Adrenal gland (tissue), 5 donors: ENCODE results near the gene RGSL1.

Experiments used
- POLR2A ChIP-seq, 2 donors: fragments of 450-650 bp; IDR thresholded peaks; one replicate each; pipeline ENCODE4 v1.6.1; 2017; ENCODE audit warnings: antibody characterized with exemption in 2 of 2, mild to moderate bottlenecking in 2 of 2, moderate library complexity in 1 of 2
- TF ChIP-seq, protein P1 (sequence below), 6 experiments: fragments of 450-650 bp in 4 of 6; fragments of 200-600 bp in 2 of 6; sonication (generic) in 1 of 6; IDR thresholded peaks; 1 replicate in 5 of 6; 2 replicates in 1 of 6; pipeline versions ENCODE4 v1.5.1 to v1.8.0; 2016 to 2021; ENCODE audit warnings: antibody characterized with exemption in 6 of 6, mild to moderate bottlenecking in 2 of 6, moderate library complexity in 1 of 6
- donor health status: DM: no; HTN: no; CAD: no.

DNA sequence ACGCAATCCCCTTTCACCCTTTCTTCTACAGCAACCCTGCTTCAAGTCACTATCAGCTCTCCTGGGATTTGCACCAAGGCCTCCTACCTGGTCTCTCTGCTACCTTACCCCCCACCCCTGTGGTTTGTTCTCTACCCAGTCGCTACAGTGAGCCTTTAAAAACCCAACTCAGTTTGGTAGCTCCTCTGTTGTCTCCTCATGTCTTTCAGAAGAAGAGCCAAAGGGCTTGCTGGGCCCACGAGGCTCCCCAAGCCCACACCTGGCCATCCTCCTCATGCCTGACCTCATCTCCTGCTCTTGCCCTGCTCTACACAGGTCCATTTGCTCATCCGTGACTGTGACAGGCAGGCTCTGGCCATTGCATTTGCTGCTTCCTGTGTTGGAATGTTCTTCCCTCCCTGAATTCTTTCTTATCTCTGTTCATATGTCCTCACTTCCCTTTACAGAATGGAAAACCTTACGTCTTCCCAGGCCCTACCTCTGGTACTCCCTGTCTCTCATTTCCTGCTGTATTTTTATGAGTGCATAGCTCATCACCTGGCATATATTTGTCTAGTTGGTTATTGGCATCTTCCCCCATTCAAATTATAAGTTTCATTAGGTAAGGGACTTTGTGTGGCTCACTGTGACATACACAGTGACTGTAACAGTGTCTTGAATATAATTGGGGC is 150.9 kb downstream of the RGSL1 start:
- TF ChIP-seq, protein P1, sequence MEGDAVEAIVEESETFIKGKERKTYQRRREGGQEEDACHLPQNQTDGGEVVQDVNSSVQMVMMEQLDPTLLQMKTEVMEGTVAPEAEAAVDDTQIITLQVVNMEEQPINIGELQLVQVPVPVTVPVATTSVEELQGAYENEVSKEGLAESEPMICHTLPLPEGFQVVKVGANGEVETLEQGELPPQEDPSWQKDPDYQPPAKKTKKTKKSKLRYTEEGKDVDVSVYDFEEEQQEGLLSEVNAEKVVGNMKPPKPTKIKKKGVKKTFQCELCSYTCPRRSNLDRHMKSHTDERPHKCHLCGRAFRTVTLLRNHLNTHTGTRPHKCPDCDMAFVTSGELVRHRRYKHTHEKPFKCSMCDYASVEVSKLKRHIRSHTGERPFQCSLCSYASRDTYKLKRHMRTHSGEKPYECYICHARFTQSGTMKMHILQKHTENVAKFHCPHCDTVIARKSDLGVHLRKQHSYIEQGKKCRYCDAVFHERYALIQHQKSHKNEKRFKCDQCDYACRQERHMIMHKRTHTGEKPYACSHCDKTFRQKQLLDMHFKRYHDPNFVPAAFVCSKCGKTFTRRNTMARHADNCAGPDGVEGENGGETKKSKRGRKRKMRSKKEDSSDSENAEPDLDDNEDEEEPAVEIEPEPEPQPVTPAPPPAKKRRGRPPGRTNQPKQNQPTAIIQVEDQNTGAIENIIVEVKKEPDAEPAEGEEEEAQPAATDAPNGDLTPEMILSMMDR (IDR thresholded peaks at IDR 0.05): no peak
- no peak for TF ChIP-seq POLR2A (IDR thresholded peaks at IDR 0.05)
